SK-N-SH (cell line): ENCODE data around the gene ERI2. TPM values are rescaled to one million over a fixed set of nuclear protein-coding genes. Genes with fewer than 3 reads are reported as not detected.

Experiments used
- CTCF ChIA-PET: fragments of 300-600, 350-600 bp; formaldehyde crosslinking; extraction: SDS; loops from one replicate; lab custom pipeline; 2021; lab: Yijun Ruan, JAX
- POLR2A ChIA-PET: fragments of 350-600 bp; sonication (Branson Sonifier 250); formaldehyde crosslinking; extraction: SDS; loops from one replicate; lab custom pipeline; 2020; ENCODE audit warnings: antibody characterized with exemption, inconsistent platforms; lab: Yijun Ruan, JAX
- DNase-seq: peaks from one replicate; pipeline ENCODE4 v3.0.0; 2012
- H2AFZ ChIP-seq: fragments of 200-600 bp; sonication (generic); 2 replicates; pipeline ENCODE4 v1.8.1; 2016; ENCODE audit warnings: antibody characterized with exemption, mild to moderate bottlenecking, low read depth
- H3F3A ChIP-seq: fragments of 200-600 bp; sonication (generic); replicated peaks from 2 replicates; pipeline ENCODE3; 2016; ENCODE audit warnings: antibody characterized with exemption, mild to moderate bottlenecking; ENCODE audit not compliant: insufficient read depth
- H3K27ac ChIP-seq, 2 experiments: fragments of 200-500 bp in 1 of 2; fragments of 200-600 bp in 1 of 2; sonication (Bioruptor generic) in 1 of 2; sonication (generic), shearing (Covaris generic) in 1 of 2; 2 replicates each; pipeline versions ENCODE4 v1.5.1 to v1.6.1; 2014 to 2016; ENCODE audit warnings: low read depth in 2 of 2, inconsistent platforms in 1 of 2, low read length in 1 of 2, mild to moderate bottlenecking in 1 of 2, mixed read lengths in 1 of 2
- H3K27me3 ChIP-seq: fragments of 200-600 bp; sonication (generic), shearing (Covaris generic); 2 replicates; pipeline ENCODE4 v1.6.1; 2016; ENCODE audit warnings: mixed run types; ENCODE audit not compliant: insufficient read depth
- H3K36me3 ChIP-seq, 2 experiments: fragments of 200-500 bp in 1 of 2; fragments of 200-600 bp in 1 of 2; sonication (Bioruptor generic) in 1 of 2; sonication (generic) in 1 of 2; replicated peaks in 1 of 2; 2 replicates each; pipeline versions ENCODE3 to v1.5.1; 2014 to 2016; ENCODE audit warnings: low read length in 1 of 2, mild to moderate bottlenecking in 1 of 2; ENCODE audit not compliant: insufficient read depth in 2 of 2, control insufficient read depth in 1 of 2
- H3K4me1 ChIP-seq, 2 experiments: fragments of 200-500 bp in 1 of 2; fragments of 200-600 bp in 1 of 2; sonication (Bioruptor generic) in 1 of 2; sonication (generic), shearing (Covaris generic) in 1 of 2; 2 replicates each; pipeline versions ENCODE4 v1.5.1 to v1.6.1; 2014 to 2016; ENCODE audit warnings: low read depth in 1 of 2, low read length in 1 of 2, mixed run types in 1 of 2; ENCODE audit not compliant: insufficient read depth in 2 of 2, control insufficient read depth in 1 of 2
- H3K4me2 ChIP-seq: fragments of 200-600 bp; sonication (generic), shearing (Covaris generic); 2 replicates; pipeline ENCODE4 v1.6.1; 2017; ENCODE audit warnings: mixed run types
- H3K4me3 ChIP-seq, 2 experiments: fragments of 200-500 bp in 1 of 2; fragments of 200-600 bp in 1 of 2; sonication (Bioruptor generic) in 1 of 2; sonication (generic), shearing (Covaris generic) in 1 of 2; 2 replicates each; pipeline versions ENCODE4 v1.5.1 to v1.8.1; 2014 to 2016; ENCODE audit warnings: low read depth in 2 of 2, inconsistent platforms in 1 of 2, low read length in 1 of 2, mild to moderate bottlenecking in 1 of 2, mixed read lengths in 1 of 2, moderate library complexity in 1 of 2
- H3K79me2 ChIP-seq: fragments of 200-600 bp; sonication (generic); 2 replicates; pipeline ENCODE4 v1.8.1; 2017; ENCODE audit warnings: mild to moderate bottlenecking; ENCODE audit not compliant: insufficient read depth
- H3K9ac ChIP-seq: fragments of 200-600 bp; sonication (generic); 2 replicates; pipeline ENCODE4 v1.6.1; 2017; ENCODE audit warnings: mixed run types
- H3K9me2 ChIP-seq: fragments of 200-600 bp; sonication (generic); 2 replicates; pipeline ENCODE4 v1.6.1; 2017; ENCODE audit warnings: mixed run types
- H3K9me3 ChIP-seq: fragments of 200-600 bp; sonication (generic); 2 replicates; pipeline ENCODE4 v1.6.1; 2017; ENCODE audit warnings: mixed run types, mild to moderate bottlenecking, moderate library complexity
- H4K20me1 ChIP-seq: fragments of 200-600 bp; sonication (generic); 2 replicates; pipeline ENCODE4 v1.6.1; 2017; ENCODE audit warnings: mild to moderate bottlenecking, mixed run types; ENCODE audit not compliant: insufficient read depth
- ELF1 ChIP-seq: IDR thresholded peaks from 2 replicates; pipeline ENCODE4 v1.4.0; 2012
- FOSL2 ChIP-seq: IDR thresholded peaks from 2 replicates; pipeline ENCODE4 v1.4.0; 2012; ENCODE audit warnings: low read depth, mild to moderate bottlenecking, moderate library complexity, borderline replicate concordance
- GABPA ChIP-seq: IDR thresholded peaks from 2 replicates; pipeline ENCODE4 v1.4.0; 2012; ENCODE audit warnings: low read depth, mild to moderate bottlenecking
- GATA2 ChIP-seq: sonication (generic); formaldehyde crosslinking; IDR thresholded peaks from 2 replicates; pipeline ENCODE4 v1.5.0; 2020; ENCODE audit warnings: mild to moderate bottlenecking, missing genetic modification reagents
- IRF3 ChIP-seq: fragments of 150-350 bp; IDR thresholded peaks from 2 replicates; pipeline ENCODE4 v1.6.1; 2016; ENCODE audit warnings: mild to moderate bottlenecking, low read depth, low read length
- MEF2A ChIP-seq: IDR thresholded peaks from 2 replicates; pipeline ENCODE4 v1.4.0; 2012; ENCODE audit warnings: low read depth, borderline replicate concordance
- NFIC ChIP-seq: IDR thresholded peaks from 2 replicates; pipeline ENCODE4 v1.4.0; 2012; ENCODE audit warnings: borderline replicate concordance
- NRF1 ChIP-seq: IDR thresholded peaks from 2 replicates; pipeline ENCODE4 v1.6.1; 2012; ENCODE audit warnings: low read depth, mild to moderate bottlenecking, low read length
- PBX3 ChIP-seq: IDR thresholded peaks from 2 replicates; pipeline ENCODE4; 2012
- POLR2AphosphoS5 ChIP-seq: IDR thresholded peaks from 2 replicates; pipeline ENCODE4 v1.6.1; 2012; ENCODE audit warnings: low read depth, low read length
- RAD21 ChIP-seq: IDR thresholded peaks from 2 replicates; pipeline ENCODE4 v1.6.1; 2012; ENCODE audit warnings: mild to moderate bottlenecking, low read length
- RCOR1 ChIP-seq: fragments of 150-350 bp; IDR thresholded peaks from 2 replicates; pipeline ENCODE4 v1.6.1; 2017; ENCODE audit warnings: antibody characterized with exemption, low read length
- SMC3 ChIP-seq: IDR thresholded peaks from 2 replicates; pipeline ENCODE4 v1.6.1; 2012; ENCODE audit warnings: low read depth, low read length, improper control_type of control experiment
- TAF1 ChIP-seq: IDR thresholded peaks from 2 replicates; pipeline ENCODE4 v1.6.1; 2012; ENCODE audit warnings: low read depth, mild to moderate bottlenecking, low read length, moderate library complexity, borderline replicate concordance
- TCF12 ChIP-seq: IDR thresholded peaks from 2 replicates; pipeline ENCODE4 v1.4.0; 2012
- USF1 ChIP-seq: IDR thresholded peaks from 2 replicates; pipeline ENCODE4 v1.4.0; 2012; ENCODE audit warnings: low read depth, borderline replicate concordance
- WGBS: methylation state at CpG from one replicate; pipeline ENCODE4 v1.1.6; 2017; ENCODE audit warnings: low lambda C conversion rate; 5-methylcytosine and 5-hydroxymethylcytosine counted together
- polyA plus RNA-seq, 3 experiments: library from polyadenylated mRNA; depleted of rRNA; stranded (reverse); fragments of >200 nt; gene quantifications; 2 replicates each; pipeline ENCODE4 v1.2.3, GENCODE V29; 2012
- TF ChIP-seq, protein P1 (sequence below): fragments of 150-350 bp; IDR thresholded peaks from 2 replicates; pipeline ENCODE4 v1.6.1; 2017; ENCODE audit warnings: antibody characterized with exemption, low read length, low read depth, borderline replicate concordance

Gene ERI2
- polyA plus RNA-seq, 1 of the 3 experiments (the other 2 are of a cell fraction), result 9.1 TPM

DNA sequence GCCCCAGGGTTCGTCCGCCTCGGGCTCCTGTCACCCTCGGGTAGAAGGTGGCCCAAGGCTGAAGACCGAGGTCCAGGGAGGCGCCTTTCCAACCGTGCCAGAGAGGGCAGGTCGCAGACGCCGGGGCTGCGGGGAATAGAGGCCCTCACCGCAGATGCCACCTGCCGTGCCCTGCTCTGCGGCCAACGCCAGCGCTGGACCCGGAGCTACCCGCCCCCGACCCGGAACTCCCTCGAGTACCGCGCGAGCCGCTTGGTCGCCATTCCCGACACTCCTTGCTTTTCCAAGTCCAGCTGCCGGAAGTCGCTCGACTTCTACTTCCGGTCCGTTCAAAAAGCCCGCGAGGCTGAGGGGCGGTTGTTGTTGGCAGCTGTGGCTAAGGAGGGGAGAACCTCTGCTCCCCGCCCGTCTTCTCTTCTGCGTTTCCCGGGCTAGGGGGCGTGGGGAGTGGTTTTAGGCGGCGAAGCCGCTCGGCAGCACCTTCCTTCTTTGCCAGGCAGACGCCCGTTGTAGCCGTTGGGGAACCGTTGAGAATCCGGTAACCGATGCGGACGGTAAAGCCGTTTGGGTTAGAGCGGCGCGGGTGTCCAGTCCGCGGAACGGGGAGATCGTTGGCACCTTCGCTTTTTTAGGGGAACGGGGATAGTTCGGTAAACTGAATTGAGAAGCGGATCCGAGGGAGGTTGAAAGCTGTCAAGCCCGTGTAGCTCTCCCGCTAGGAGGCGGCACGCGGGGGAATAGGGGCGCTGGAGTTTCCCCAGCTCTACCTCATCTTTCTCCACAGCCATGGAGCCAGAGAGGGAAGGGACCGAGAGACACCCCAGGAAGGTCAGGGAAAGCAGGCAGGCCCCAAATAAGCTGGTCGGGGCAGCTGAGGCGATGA lies at the start of gene ERI2, which contains the start of gene REXO5 (continued):
- TF ChIP-seq GATA2 (CRISPR knock-in tag) (no peak), TCF12 (peak; percentile 33; the same call in 1 of the 2 replicates), IRF3 (no peak), RCOR1 (no peak; the same call in 1 of the 2 replicates), POLR2AphosphoS5 (peak; percentile 83), RAD21 (no peak), FOSL2 (no peak), NFIC (peak; percentile 62; the same call in 1 of the 2 replicates), SMC3 (0 out of 2 replicates have a peak, but pooled peaks have one; percentile 13), GABPA (peak; percentile 96), PBX3 (peak; percentile 76), MEF2A (no peak), TAF1 (peak; percentile 95), ELF1 (peak; percentile 90)
- TF ChIP-seq, protein P1, sequence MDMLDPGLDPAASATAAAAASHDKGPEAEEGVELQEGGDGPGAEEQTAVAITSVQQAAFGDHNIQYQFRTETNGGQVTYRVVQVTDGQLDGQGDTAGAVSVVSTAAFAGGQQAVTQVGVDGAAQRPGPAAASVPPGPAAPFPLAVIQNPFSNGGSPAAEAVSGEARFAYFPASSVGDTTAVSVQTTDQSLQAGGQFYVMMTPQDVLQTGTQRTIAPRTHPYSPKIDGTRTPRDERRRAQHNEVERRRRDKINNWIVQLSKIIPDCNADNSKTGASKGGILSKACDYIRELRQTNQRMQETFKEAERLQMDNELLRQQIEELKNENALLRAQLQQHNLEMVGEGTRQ, result no peak

DNA sequence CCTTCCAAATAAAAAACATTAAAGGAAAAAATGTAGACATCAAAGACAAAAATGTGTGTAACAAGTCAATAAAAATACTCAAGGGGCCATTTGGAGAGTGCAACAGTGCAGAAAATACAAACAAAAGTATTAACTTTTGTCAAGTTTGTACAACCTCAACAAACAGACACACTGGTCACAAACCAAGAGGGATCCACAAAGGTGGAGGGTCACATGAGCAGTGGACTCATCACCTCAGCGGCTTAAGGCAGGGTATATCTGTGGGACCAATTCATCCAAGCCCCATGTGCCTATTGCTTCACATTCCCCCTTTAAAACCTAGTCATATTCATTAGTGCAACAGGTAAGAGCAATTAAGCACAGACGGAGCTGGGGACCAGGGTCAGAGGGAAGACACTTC lies 48.7 kb upstream of the ERI2 start:
- POLR2A ChIA-PET, result no interaction called here
- DNase-seq, result no peak
- no peak overlapping the region for H3K27ac ChIP-seq
- TF ChIP-seq NFIC (no peak), SMC3 (no peak), NRF1 (no peak), USF1 (no peak), TCF12 (no peak)
- TF ChIP-seq, protein P1, result no peak
- 0 out of 2 replicates have a peak, but pooled peaks cover 2% of the 10 kb centered on the region for H3K79me2 ChIP-seq
- CTCF ChIA-PET, result interaction anchor here (3.8 kb wide), 1 partner anchor 229 kb away, joined by 15 read pairs; no protein-coding TSS in a partner anchor
- no peak overlapping the region for H3K4me2 ChIP-seq
- H2AFZ ChIP-seq, result no peak overlapping the region
- WGBS, result 100% methylated on average over 2 of the region's 2 CpGs
- peaks cover 36 to 40% of the 10 kb centered on the region in 2 experiments for H3K36me3 ChIP-seq
- H3K27me3 ChIP-seq, result no peaks in the 10 kb centered on the region
- H3K9ac ChIP-seq, result no peak overlapping the region
- no peaks in the 10 kb centered on the region for H4K20me1 ChIP-seq
- peaks cover 7% of the 10 kb centered on the region for H3F3A ChIP-seq
- no peaks in the 10 kb centered on the region for H3K9me3 ChIP-seq
- no peak overlapping the region for H3K4me3 ChIP-seq
- H3K9me2 ChIP-seq, result no peaks in the 10 kb centered on the region
- H3K4me1 ChIP-seq, result peaks cover 0 to 4% of the 10 kb centered on the region in 2 experiments; a peak in 2 of 4 replicates
